NCI-H2107 (cell line): ENCODE data around the gene SH3GL3.

Experiments used
- DNase-seq: peaks from one replicate; lab custom pipeline; 2025; lab: John Stamatoyannopoulos, UW

SH3GL3 gene

GRCh38 chr15:83612898-83613635 lies 165.9 kb downstream of the SH3GL3 start:
- DNase-seq: no peak

GRCh38 chr15:83613714-83614113 lies 166.6 kb downstream of the SH3GL3 start:
- DNase-seq: no peak

- DNase-seq: no peak
Measured at GRCh38 chr15:83616840-83617239, 169.7 kb downstream of the SH3GL3 start.

GRCh38 chr15:83626171-83626802 lies 179.1 kb downstream of the SH3GL3 start:
- DNase-seq: no peak

GRCh38 chr15:83631534-83631933 lies 184.4 kb downstream of the SH3GL3 start:
- no peak for DNase-seq

GRCh38 chr15:83643201-83643600 lies 196.1 kb downstream of the SH3GL3 start:
- no peak for DNase-seq

GRCh38 chr15:83644439-83644838 lies 197.3 kb downstream of the SH3GL3 start:
- no peak for DNase-seq

- no peak for DNase-seq
Measured at GRCh38 chr15:83650831-83651230, 203.7 kb downstream of the SH3GL3 start.

- no peak for DNase-seq
Measured at GRCh38 chr15:83651541-83651940, 204.4 kb downstream of the SH3GL3 start.

GRCh38 chr15:83652626-83653204 lies 205.6 kb downstream of the SH3GL3 start:
- no peak for DNase-seq

GRCh38 chr15:83653288-83653638 lies 206.1 kb downstream of the SH3GL3 start:
- DNase-seq: no peak

- no peak for DNase-seq
Measured at GRCh38 chr15:83653639-83654378, 206.7 kb downstream of the SH3GL3 start, which contains the start of gene ADAMTSL3. ADAMTSL3 (plus strand) TSS chr15:83654123; CDS start chr15:83655762, 1,639 bp downstream.

- no peak for DNase-seq
Measured at GRCh38 chr15:83654379-83655236, 207.5 kb downstream of the SH3GL3 start.

- DNase-seq: no peak
Measured at GRCh38 chr15:83655237-83655616, 208.1 kb downstream of the SH3GL3 start.

- DNase-seq: no peak
Measured at GRCh38 chr15:83656192-83656591, 209.1 kb downstream of the SH3GL3 start.

GRCh38 chr15:83656943-83657528 lies 209.9 kb downstream of the SH3GL3 start:
- no peak for DNase-seq

- DNase-seq: no peak
Measured at GRCh38 chr15:83657549-83657948, 210.4 kb downstream of the SH3GL3 start.

GRCh38 chr15:83658430-83659416 lies 211.6 kb downstream of the SH3GL3 start:
- DNase-seq: no peak

- no peak for DNase-seq
Measured at GRCh38 chr15:83659417-83659812, 212.3 kb downstream of the SH3GL3 start.

- DNase-seq: no peak
Measured at GRCh38 chr15:83665480-83665879, 218.3 kb downstream of the SH3GL3 start.
